ENCODE data around the gene HHIP. TPM values are rescaled to one million over a fixed set of nuclear protein-coding genes. Genes with fewer than 3 reads are reported as not detected.
"Not testable (repeated sequence)": the region's sequence is repeated elsewhere in the genome, so short reads cannot be mapped to it uniquely, and the experiment has no call there.

HHIP gene
- total RNA-seq, 5 donors from 2014 or later (not counting 1 experiment from before 2014, with no cell fraction given), result 0.03 to 0.85 TPM; not detected in 3

- no peaks in the 10 kb centered on the region for H3K4me1 Mint-ChIP-seq
- H3K4me3 ChIP-seq (ENCODE audit: control insufficient read depth in 1 of 2, extremely low read depth in 1 of 2, low read length in 1 of 2), result no peak overlapping the region
- WGBS (ENCODE audit: insufficient coverage), result no CpG with 5 or more reads among the region's 1 CpG
- H3K36me3 Mint-ChIP-seq, result no peaks in the 10 kb centered on the region
- no peak overlapping the region for H3K27ac Mint-ChIP-seq
- H3K27ac ChIP-seq (ENCODE audit: low read length), result no peak overlapping the region
- H3K36me3 ChIP-seq (ENCODE audit: control insufficient read depth in 2 of 2, extremely low read depth in 1 of 2, insufficient read depth in 1 of 2, low read length in 1 of 2), result no peaks in the 10 kb centered on the region
- H3K27me3 Mint-ChIP-seq, result no peaks in the 10 kb centered on the region
- ATAC-seq (replicated peaks in 1 of 4) (no peak), DNase-seq (no peak)
- H3K4me1 ChIP-seq (ENCODE audit: control insufficient read depth in 1 of 2, extremely low read depth in 1 of 2, insufficient read depth in 2 of 2, low read length in 2 of 2), result no peaks in the 10 kb centered on the region
- no peak overlapping the region for H3K4me3 Mint-ChIP-seq
- H3K27me3 ChIP-seq (replicated peaks in 1 of 2; ENCODE audit: control insufficient read depth in 2 of 2, extremely low read depth in 1 of 2, insufficient read depth in 2 of 2, low read length in 1 of 2), result no peaks in the 10 kb centered on the region
- POLR2A ChIA-PET, result no interaction called here
- no peaks in the 10 kb centered on the region for H3K9me3 ChIP-seq
- CTCF ChIA-PET, result no interaction called here
- peaks cover 0 to 5% (median 2%) of the 10 kb centered on the region in 3 donors for H3K9me3 Mint-ChIP-seq
These were observed 142.5 kb downstream of the HHIP start for GRCh38 chr4:144788469-144788868.

GRCh38 chr4:144791933-144792332 is 146.0 kb downstream of the HHIP start:
- H3K9me3 Mint-ChIP-seq; H3K27me3 ChIP-seq (replicated peaks in 1 of 2; ENCODE audit: control insufficient read depth in 2 of 2, extremely low read depth in 1 of 2, insufficient read depth in 2 of 2, low read length in 1 of 2); CTCF ChIA-PET; POLR2A ChIA-PET; H3K27me3 Mint-ChIP-seq; H3K27ac ChIP-seq (ENCODE audit: low read length); H3K4me1 ChIP-seq (ENCODE audit: control insufficient read depth in 1 of 2, extremely low read depth in 1 of 2, insufficient read depth in 2 of 2, low read length in 2 of 2); H3K36me3 ChIP-seq (ENCODE audit: control insufficient read depth in 2 of 2, extremely low read depth in 1 of 2, insufficient read depth in 1 of 2, low read length in 1 of 2); H3K27ac Mint-ChIP-seq; H3K4me3 Mint-ChIP-seq; H3K4me1 Mint-ChIP-seq; H3K9me3 ChIP-seq; H3K4me3 ChIP-seq (ENCODE audit: control insufficient read depth in 1 of 2, extremely low read depth in 1 of 2, low read length in 1 of 2); ATAC-seq (replicated peaks in 1 of 4); DNase-seq; H3K36me3 Mint-ChIP-seq: not testable (repeated sequence)
- WGBS (ENCODE audit: insufficient coverage), result 63% methylated on average over 8 of the region's 8 CpGs

Measured in T-cell (primary cell).